Spleen (tissue), 13 donors: ENCODE measurements around the gene ERLEC1. TPM values are rescaled to one million over a fixed set of nuclear protein-coding genes. Genes with fewer than 3 reads are reported as not detected.

ENCODE experiments used
- DNase-seq: peaks from one replicate; pipeline ENCODE4 v3.0.0-alpha.2; 2020
- H3K27ac ChIP-seq, 8 donors: fragments of 200-600 bp; sonication (generic) in 7 of 8; 1 replicate in 4 of 8; 2 replicates in 4 of 8; pipeline versions ENCODE4 v1.5.0 to v1.8.0; 2016 to 2021; ENCODE audit warnings: inconsistent platforms in 4 of 8, mild to moderate bottlenecking in 4 of 8, moderate library complexity in 1 of 8
- H3K27me3 ChIP-seq, 7 donors: fragments of 200-600 bp; sonication (generic) in 6 of 7; replicated peaks in 1 of 7; 1 replicate in 4 of 7; 2 replicates in 3 of 7; pipeline versions ENCODE4 v1.5.0 to v1.8.0; 2016 to 2021; ENCODE audit warnings: inconsistent platforms in 3 of 7, mild to moderate bottlenecking in 1 of 7
- H3K36me3 ChIP-seq, 6 donors: fragments of 200-600 bp; sonication (generic) in 5 of 6; 1 replicate in 4 of 6; 2 replicates in 2 of 6; pipeline versions ENCODE4 v1.5.0 to v1.8.0; 2016 to 2021; ENCODE audit warnings: inconsistent platforms in 2 of 6
- H3K4me1 ChIP-seq, 6 donors: fragments of 200-600 bp; sonication (generic) in 5 of 6; 1 replicate in 3 of 6; 2 replicates in 3 of 6; pipeline versions ENCODE4 v1.5.0 to v1.8.0; 2016 to 2021; ENCODE audit warnings: inconsistent platforms in 3 of 6
- H3K4me3 ChIP-seq, 8 donors: fragments of 200-600 bp; sonication (generic) in 7 of 8; 1 replicate in 4 of 8; 2 replicates in 4 of 8; pipeline versions ENCODE4 v1.5.0 to v1.8.0; 2016 to 2021; ENCODE audit warnings: inconsistent platforms in 4 of 8, mild to moderate bottlenecking in 4 of 8, moderate library complexity in 2 of 8
- H3K9me3 ChIP-seq, 8 donors: fragments of 200-600 bp; sonication (generic) in 7 of 8; 1 replicate in 4 of 8; 2 replicates in 4 of 8; pipeline versions ENCODE4 v1.5.0 to v1.8.0; 2016 to 2021; ENCODE audit warnings: inconsistent platforms in 4 of 8
- CTCF ChIP-seq, 11 experiments: fragments of 200-600 bp in 7 of 11; fragments of 450-650 bp in 4 of 11; sonication (generic) in 4 of 11; IDR thresholded peaks in 8 of 11; conservative IDR thresholded peaks in 3 of 11; 1 replicate in 7 of 11; 2 replicates in 4 of 11; pipeline versions ENCODE4 v1.4.0 to v1.8.0; 2016 to 2021; ENCODE audit warnings: antibody characterized with exemption in 11 of 11, inconsistent platforms in 4 of 11, mild to moderate bottlenecking in 1 of 11
- POLR2A ChIP-seq, 3 donors: fragments of 450-650 bp; IDR thresholded peaks; one replicate each; pipeline ENCODE4 v1.5.1; 2017; ENCODE audit warnings: antibody characterized with exemption in 3 of 3, mild to moderate bottlenecking in 1 of 3
- POLR2AphosphoS5 ChIP-seq, 3 donors: sonication (generic); formaldehyde crosslinking; IDR thresholded peaks; one replicate each; pipeline ENCODE4 v1.5.1; 2017; ENCODE audit warnings: antibody characterized with exemption in 3 of 3
- WGBS, 5 donors: extraction: QIAGEN DNeasy Blood & Tissue Kit in 3 of 5; methylation state at CpG; one replicate each; pipeline versions ENCODE4 v1.1.5 to v1.1.7; 2013 to 2018; 5-methylcytosine and 5-hydroxymethylcytosine counted together
- intact Hi-C: fragments of 100-400 bp; cut with DNase I; formaldehyde crosslinking; loops from one replicate; pipeline ENCODE4 v1.15.0; 2023; ENCODE audit warnings: low total_unique reads
- long read RNA-seq, 2 donors: transcript quantifications; one replicate each; lab custom pipeline, GENCODE V29; 2026
- polyA plus RNA-seq, 3 donors: library from polyadenylated mRNA; stranded (reverse); fragments of 200-250 nt; gene quantifications; one replicate each; pipeline ENCODE4 v1.2.1, GENCODE V29; 2013
- total RNA-seq, 7 donors: library from RNA; depleted of rRNA in 3 of 7; stranded (reverse); fragments of >200 nt in 3 of 7; fragmentation: NEBNext Ultra II Directional in 4 of 7; extraction: Animal tissue kit (Norgen Biotek cat#: 25700) in 4 of 7; gene quantifications; one replicate each; pipeline versions ENCODE4 v1.1.0 to v1.2.1, GENCODE V29; 2016 to 2021
- donor health status: healthy with polysubstance abuse.
- donor health status: DM: no; HTN: no; CAD: no; lungs with moderate emphysema.
- donor health status: DM: no; HTN: no; CAD: no.
- donor health status: Bipolar disorder and iron deficiency.
- donor health status: healthy.
- donor health status: DM: no; HTN: no; CAD: no.
- donor health status: DM: yes; HTN: yes; CAD: no.

Gene ERLEC1, protein sequence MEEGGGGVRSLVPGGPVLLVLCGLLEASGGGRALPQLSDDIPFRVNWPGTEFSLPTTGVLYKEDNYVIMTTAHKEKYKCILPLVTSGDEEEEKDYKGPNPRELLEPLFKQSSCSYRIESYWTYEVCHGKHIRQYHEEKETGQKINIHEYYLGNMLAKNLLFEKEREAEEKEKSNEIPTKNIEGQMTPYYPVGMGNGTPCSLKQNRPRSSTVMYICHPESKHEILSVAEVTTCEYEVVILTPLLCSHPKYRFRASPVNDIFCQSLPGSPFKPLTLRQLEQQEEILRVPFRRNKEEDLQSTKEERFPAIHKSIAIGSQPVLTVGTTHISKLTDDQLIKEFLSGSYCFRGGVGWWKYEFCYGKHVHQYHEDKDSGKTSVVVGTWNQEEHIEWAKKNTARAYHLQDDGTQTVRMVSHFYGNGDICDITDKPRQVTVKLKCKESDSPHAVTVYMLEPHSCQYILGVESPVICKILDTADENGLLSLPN
- total RNA-seq = 10 to 100 TPM; 23.9 to 56.4 (median 36.2) TPM
- 10 to 100 TPM; 12.7 to 23.1 (median 17.0) TPM for polyA plus RNA-seq
- long read RNA-seq, donor 1, transcript ERLEC1-201 (14 exons, 2,433 nt) = major isoform, 9 of 9 reads
- long read RNA-seq, donor 1, partial matches to known transcripts = 0 of 9 reads
- long read RNA-seq, donor 1, other reads (novel, unspliced or antisense) = 0 of 9 reads
- long read RNA-seq, donor 2, transcript ERLEC1-201 (14 exons, 2,433 nt) = major isoform, 11 of 11 reads
- long read RNA-seq, donor 2, partial matches to known transcripts = 0 of 11 reads
- long read RNA-seq, donor 2, other reads (novel, unspliced or antisense) = 0 of 11 reads

DNA sequence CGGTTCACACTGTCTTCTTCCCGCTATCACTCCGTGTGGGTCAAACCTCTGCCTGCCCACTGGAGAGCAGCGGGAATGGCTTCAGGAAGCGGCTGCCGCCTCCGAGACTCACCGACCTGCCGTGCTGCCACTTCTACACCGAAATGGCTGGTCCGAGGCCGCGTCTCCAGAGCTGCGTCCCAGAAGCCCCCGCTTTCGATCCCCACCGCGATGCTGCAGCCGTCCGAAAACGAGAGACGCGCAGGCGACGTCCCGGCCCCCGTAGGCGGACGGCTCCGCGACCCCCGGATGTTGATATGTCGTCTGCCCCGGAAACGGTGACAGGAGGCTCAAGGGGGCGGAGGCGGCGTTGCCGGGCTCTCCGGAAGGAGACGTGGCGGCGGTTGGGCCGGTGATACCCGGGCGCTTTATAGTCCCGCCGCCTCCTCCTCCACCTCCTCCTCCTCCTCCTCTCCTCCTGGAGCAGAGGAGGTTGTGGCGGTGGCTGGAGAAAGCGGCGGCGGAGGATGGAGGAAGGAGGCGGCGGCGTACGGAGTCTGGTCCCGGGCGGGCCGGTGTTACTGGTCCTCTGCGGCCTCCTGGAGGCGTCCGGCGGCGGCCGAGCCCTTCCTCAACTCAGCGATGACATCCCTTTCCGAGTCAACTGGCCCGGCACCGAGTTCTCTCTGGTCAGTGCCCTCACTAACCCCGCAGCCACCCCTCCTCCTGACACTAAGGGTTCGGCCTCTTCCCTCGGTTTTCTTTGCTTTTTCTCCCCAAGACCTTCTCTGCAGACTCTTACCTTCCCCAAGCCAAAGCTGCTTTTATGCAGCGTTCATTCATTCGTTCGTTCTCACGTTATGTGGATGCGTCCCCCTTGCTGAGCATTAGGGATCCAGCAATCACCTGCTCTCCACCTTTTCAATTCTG, at the start of gene ERLEC1, which contains the start of gene ASB3:
Gene ERLEC1 (plus strand): TSS at position 340 of the 909 bp plus-strand sequence. CDS start 167 bp downstream, at position 507.
Gene ASB3 (minus strand): TSS at position 249 of the 909 bp plus-strand sequence. CDS start 21,381 bp downstream, outside the sequence.
- H3K27ac ChIP-seq = peak within 1 kb of the TSS; percentile 76 to 92 (median 85)
- no peaks in the 10 kb centered on the region for H3K27me3 ChIP-seq
- peak in 1 of 11 experiments; percentile 18 for TF ChIP-seq CTCF (IDR thresholded peaks at IDR 0.05 in 8 of 11, conservative IDR thresholded peaks at IDR 0.05 in 3 of 11)
- peak; percentile 94 to 97 (median 96) for TF ChIP-seq POLR2AphosphoS5 (IDR thresholded peaks at IDR 0.05)
- TF ChIP-seq POLR2A (IDR thresholded peaks at IDR 0.05) = no peak
- H3K9me3 ChIP-seq = no peaks in the 10 kb centered on the region
- 0 to 1% (median 0%) methylated on average over 45 to 77 of the region's 77 CpGs for WGBS, 5 donors
- H3K36me3 ChIP-seq = peaks cover 0 to 8% (median 1%) of the 10 kb centered on the region in 6 donors
- peak within 1 kb of the TSS; percentile 56 to 94 (median 80) for H3K4me3 ChIP-seq
- H3K4me1 ChIP-seq = peaks cover 31 to 87% (median 48%) of the 10 kb centered on the region in 6 donors
- intact Hi-C loops = no loop called here
- DNase-seq = peak; percentile 98

DNA sequence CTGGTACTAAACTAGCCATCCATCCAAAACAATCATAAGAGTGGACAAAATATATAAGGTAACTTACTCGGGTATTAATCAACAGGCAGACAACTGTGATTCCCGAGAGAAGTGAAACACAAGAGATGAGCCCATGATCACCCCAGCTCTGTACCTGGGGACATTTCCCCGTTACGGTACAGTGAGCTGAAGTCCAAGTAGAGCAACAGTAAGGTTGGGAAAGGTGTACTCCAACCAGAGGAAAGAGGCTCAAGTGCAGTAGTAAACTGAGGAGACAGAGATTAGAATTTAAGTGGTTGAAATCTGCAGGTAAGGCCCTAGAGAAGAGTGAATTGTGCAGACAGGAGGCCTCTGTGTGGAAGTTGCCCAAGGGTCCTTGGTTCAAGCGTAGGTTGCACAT, 49.8 kb upstream of the ERLEC1 start:
- intact Hi-C loops = no loop called here
- peaks cover 0 to 30% (median 0%) of the 10 kb centered on the region in 6 donors for H3K36me3 ChIP-seq
- TF ChIP-seq CTCF (IDR thresholded peaks at IDR 0.05 in 8 of 11, conservative IDR thresholded peaks at IDR 0.05 in 3 of 11) (no peak), POLR2AphosphoS5 (IDR thresholded peaks at IDR 0.05) (no peak), POLR2A (IDR thresholded peaks at IDR 0.05) (no peak)
- no peaks in the 10 kb centered on the region for H3K9me3 ChIP-seq
- H3K27me3 ChIP-seq = no peaks in the 10 kb centered on the region
- H3K27ac ChIP-seq = no peak overlapping the region
- H3K4me1 ChIP-seq = peaks cover 0 to 18% (median 0%) of the 10 kb centered on the region in 6 donors
- WGBS, 5 donors = 93 to 98% (median 96%) methylated on average over 5 of the region's 5 CpGs
- H3K4me3 ChIP-seq = no peak overlapping the region
- no peak for DNase-seq

DNA sequence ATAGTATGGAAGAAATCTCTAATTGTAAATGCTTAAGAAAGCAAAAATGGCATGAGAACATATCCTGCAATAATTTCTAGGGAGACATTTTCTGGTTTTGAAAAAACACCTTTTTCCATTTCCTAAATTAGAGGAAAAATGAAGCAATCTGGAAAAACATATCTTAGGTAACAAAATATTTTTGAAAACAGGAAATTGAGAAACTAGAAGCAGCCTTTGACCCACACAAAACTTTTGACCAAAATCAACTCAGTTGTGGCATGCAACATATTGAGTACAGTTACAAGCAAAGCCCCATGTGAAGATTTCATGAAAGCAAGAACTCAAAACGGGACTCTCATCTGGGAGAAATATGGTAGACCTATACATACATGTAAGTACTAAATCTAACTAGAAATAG, 47.8 kb upstream of the ERLEC1 start:
- Histone ChIP-seq H3K4me3 (no peak overlapping the region), H3K4me1 (peaks cover 0 to 24% (median 0%) of the 10 kb centered on the region in 6 donors), H3K27me3 (no peaks in the 10 kb centered on the region), H3K9me3 (no peaks in the 10 kb centered on the region), H3K27ac (no peak overlapping the region), H3K36me3 (peaks cover 0 to 30% (median 0%) of the 10 kb centered on the region in 6 donors)
- no peak for DNase-seq
- TF ChIP-seq POLR2A (IDR thresholded peaks at IDR 0.05) (no peak), CTCF (IDR thresholded peaks at IDR 0.05 in 8 of 11, conservative IDR thresholded peaks at IDR 0.05 in 3 of 11) (no peak), POLR2AphosphoS5 (IDR thresholded peaks at IDR 0.05) (no peak)
- intact Hi-C loops = no loop called here
- WGBS, 5 donors = 59 to 85% (median 81%) methylated on average over 1 of the region's 1 CpG
